Jurkat, Clone E6-1 (cell line): ENCODE results near the gene TMEM183A. TPM values are rescaled to one million over a fixed set of nuclear protein-coding genes. Genes with fewer than 3 reads are reported as not detected.
A peak's percentile ranks its signal among the peaks of the same experiment; 100 is the strongest.

Experiments
- DNase-seq: peaks from one replicate; pipeline ENCODE4 v3.0.0-alpha.2; 2011; ENCODE audit warnings: low read depth, low spot score
- H3K4me3 ChIP-seq: 2 replicates; pipeline ENCODE4 v1.5.1; 2011; ENCODE audit warnings: mild to moderate bottlenecking, low read length, control low read depth, moderate library complexity
- polyA plus RNA-seq: library from polyadenylated mRNA; unstranded; fragments of >200 nt; gene quantifications from one replicate; pipeline ENCODE4 v1.2.1, GENCODE V29; 2012; ENCODE audit warnings: missing spikeins; ENCODE audit not compliant: insufficient read length, insufficient read depth

TMEM183A gene, protein sequence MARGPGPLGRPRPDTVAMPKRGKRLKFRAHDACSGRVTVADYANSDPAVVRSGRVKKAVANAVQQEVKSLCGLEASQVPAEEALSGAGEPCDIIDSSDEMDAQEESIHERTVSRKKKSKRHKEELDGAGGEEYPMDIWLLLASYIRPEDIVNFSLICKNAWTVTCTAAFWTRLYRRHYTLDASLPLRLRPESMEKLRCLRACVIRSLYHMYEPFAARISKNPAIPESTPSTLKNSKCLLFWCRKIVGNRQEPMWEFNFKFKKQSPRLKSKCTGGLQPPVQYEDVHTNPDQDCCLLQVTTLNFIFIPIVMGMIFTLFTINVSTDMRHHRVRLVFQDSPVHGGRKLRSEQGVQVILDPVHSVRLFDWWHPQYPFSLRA
- 74.9 TPM for polyA plus RNA-seq

DNA sequence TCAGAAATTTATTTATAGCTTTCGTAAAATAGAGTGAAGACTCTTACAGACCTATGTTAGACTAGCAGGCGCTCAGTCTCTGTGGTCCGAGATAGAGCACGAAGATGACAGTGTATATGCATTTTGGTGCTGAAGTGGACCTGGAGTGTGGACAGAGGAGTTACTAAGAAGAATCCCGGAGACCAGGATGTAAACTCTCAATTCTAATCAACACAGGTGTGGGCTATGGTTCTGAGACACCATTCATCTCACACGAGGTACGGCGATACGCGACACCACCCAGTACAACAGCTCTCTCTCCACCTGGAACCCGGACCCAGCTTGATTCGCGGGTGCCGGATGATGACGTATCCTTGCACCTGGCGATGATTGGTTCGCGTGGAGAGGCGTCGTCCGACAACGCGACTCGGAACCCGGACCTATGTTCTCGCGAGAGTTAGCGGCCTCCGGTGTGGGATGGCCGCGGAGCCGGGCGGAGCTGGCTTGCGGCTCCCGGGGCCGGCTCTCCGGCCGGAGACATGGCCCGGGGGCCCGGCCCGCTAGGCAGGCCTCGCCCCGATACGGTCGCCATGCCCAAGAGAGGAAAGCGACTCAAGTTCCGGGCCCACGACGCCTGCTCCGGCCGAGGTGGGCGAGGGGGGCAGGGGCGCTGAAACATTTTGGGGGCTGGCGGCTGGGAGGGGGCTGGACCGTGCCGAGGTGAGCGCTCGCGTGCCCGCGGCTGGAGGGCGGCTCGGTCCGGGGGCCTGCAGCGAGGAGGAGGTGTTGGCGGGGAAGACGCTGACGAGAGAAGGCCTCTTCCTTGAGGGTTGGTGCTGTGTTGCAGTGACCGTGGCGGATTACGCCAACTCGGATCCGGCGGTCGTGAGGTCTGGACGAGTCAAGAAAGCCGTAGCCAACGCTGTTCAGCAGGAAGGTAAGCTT is at the start of gene TMEM183A:
Gene TMEM183A, plus strand, starts transcription at position 427 of the 924 bp plus-strand sequence. Its CDS starts 92 bp downstream, at position 519.
- H3K4me3 ChIP-seq, result peak within 1 kb of the TSS; percentile 98
- peak; percentile 95 for DNase-seq

DNA sequence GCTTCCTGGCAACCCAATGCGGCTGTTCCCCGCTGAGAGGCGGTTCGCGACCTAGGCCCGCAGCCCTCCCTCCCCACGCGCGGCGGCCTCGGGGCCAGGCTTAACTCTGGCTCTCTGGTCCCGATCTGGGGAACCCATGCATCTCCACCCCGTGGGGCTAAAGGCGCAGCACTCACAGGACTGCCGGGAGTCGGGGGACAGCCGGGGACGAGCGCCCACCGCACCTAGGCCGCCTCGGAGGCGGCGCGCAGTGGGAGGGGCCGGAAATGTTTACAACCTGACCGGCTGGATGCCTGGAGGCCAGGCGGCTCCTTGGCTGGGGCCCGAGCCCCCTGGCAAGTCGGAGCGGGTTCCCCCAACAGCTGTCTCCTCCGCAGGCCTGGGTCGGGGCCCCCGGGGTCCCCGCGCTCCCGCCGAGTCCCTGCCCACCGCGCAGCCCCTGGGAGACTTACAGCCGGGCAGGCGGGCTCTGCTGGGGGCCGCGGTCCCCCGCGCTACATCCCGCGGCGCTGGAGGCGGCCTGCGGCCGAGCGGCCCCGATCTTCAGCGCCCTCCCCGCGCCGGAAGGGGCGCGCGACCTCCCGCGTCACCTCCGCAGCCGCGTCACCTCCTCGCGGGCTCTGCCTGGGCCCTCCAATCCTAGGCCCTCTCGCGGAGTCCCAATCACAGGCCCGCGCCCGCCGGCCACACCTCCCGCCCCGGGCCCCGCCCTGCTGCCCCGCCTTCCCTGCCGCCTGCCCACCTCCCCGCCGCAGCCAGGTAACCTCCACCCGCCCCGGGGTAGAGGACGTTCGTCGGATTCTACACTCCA is 49.2 kb upstream of the TMEM183A start, which contains the start of gene ADIPOR1:
Gene ADIPOR1, minus strand, starts transcription at position 580 of the 811 bp plus-strand sequence. CDS start 7,242 bp downstream, outside the sequence.
- peak; percentile 77 for DNase-seq
- H3K4me3 ChIP-seq, result peak within 1 kb of the TSS; percentile 90

DNA sequence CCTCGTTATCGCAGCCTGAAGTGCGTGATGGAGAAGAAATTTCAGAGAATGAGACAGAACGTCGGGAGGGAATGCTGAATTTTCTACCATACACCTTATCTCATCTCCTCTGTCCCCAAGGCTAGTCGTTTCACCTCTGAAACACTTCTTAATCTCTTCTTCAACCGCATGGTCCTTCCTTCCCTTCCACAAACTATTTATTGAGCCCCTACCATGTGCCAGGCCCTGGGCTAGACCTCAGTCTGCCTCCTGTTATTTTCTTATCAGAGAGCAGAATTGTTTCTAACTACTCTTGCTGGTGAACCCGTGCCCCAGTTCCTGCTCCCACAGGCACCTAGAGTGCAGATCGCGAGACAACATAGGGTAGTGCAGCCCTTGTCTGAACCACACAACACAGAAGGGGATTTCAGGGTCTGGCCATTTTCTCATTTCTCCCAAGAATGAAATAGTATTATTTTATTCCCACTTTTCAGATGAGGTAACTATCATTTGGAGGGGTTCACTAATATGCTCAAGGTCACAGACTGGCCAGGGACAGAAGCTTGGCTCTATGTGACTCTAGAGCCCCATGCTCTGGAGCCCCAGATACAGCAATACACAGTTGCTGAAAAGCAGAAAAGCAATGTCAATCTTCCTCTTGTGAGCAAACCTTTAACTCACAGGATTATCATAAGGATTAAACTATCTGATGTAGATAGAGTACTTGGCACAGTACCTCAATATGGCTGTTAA is 48.5 kb upstream of the TMEM183A start:
- peak overlapping the region; percentile 55 for H3K4me3 ChIP-seq
- DNase-seq, result no peak

DNA sequence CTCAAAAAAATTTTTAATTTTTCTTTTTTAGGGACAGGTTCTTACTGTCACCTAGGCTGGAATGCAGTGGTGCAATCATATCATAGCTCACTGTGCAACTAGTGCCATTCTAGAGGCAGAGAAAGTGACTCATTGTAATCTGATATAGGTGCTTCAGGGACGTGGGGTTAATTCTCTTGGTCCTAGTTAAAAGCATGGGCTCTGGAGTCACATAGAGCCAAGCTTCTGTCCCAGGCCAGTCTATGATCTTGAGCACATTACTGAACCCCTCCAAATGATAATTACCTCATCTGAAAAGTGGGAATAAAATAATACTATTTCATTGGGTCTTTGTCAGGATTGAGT is 47.9 kb upstream of the TMEM183A start:
- H3K4me3 ChIP-seq, result no peak overlapping the region
- DNase-seq, result no peak

DNA sequence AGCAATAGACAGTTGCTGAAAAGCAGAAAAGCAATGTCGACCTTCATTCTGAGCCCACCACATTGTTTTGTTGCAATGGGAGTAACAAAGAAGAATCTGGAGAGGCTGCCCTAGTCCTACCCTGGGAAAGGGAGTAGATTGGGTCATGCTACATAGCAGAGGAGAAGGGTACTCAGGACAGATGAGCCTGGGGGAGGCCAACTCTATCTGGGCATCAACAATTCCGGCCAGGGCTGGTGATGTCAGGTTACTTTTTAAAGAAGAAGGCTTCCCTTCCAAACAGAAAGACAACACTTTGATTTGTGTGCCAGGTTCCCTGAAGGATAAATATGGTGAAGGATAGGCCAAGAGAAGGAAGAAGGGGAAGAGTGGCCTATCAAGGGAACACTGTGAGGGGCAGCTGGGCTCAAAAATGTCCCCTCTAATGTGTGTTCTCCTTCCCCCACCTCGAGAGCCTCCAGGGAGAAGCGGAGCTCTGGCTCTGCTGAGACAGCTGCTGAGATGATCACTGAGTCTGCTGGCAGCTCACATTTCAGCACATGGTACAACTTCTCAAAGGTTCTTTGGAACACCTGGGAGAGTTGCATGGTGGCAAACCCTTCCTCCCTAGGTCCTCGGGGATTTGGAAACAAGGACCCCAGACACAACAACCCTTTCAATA is 45.8 kb upstream of the TMEM183A start:
- no peak for DNase-seq
- no peak overlapping the region for H3K4me3 ChIP-seq

DNA sequence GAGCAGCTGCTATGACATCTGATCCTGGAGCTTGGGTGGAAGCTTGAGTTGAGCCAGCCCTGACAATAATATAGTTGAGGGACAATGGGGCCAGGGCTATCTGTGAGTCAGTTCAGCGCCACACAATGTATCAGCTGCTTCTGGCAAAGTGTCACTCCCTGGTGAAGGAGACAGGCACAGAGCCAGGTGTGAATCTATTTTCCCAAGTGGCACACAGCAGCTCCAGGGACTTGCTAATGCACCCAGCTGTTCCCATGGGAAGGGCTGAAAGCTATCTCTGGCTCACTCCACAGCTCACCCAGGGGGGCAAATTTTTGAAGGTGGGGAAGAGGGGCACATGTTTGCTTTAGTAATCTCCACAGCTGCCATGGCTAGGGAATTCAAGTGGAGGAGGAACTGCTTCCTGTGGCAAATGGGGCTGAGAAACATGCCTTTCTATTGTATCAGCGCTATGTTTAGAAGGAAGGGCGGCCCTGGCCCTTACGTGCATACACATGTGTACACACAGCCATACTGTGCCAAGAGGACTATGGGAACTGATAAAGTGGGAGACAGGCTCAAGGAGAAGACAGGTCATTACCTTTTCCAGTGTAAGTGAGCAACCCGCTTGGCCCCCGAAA is 42.3 kb upstream of the TMEM183A start:
- no peak overlapping the region for H3K4me3 ChIP-seq
- DNase-seq, result no peak

DNA sequence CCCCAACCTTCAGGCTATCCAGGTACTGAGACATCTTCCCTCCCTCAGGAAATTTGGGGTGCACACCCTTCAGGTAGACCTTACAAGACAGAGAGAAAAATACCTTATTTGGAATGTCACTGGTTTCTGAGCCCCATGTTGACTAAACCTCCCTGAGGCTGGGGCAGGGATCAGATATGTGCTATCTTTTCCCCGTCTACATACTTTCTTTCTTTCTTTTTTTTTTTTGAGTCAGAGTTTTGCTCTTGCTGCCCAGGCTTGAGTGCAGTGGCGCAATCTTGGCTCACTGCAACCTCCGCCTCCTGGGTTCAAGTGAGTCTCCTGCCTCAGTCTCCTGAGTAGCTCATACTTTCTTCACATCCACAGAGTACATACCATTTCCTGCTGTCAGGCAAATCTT is 41.8 kb upstream of the TMEM183A start:
- H3K4me3 ChIP-seq, result no peak overlapping the region

DNA sequence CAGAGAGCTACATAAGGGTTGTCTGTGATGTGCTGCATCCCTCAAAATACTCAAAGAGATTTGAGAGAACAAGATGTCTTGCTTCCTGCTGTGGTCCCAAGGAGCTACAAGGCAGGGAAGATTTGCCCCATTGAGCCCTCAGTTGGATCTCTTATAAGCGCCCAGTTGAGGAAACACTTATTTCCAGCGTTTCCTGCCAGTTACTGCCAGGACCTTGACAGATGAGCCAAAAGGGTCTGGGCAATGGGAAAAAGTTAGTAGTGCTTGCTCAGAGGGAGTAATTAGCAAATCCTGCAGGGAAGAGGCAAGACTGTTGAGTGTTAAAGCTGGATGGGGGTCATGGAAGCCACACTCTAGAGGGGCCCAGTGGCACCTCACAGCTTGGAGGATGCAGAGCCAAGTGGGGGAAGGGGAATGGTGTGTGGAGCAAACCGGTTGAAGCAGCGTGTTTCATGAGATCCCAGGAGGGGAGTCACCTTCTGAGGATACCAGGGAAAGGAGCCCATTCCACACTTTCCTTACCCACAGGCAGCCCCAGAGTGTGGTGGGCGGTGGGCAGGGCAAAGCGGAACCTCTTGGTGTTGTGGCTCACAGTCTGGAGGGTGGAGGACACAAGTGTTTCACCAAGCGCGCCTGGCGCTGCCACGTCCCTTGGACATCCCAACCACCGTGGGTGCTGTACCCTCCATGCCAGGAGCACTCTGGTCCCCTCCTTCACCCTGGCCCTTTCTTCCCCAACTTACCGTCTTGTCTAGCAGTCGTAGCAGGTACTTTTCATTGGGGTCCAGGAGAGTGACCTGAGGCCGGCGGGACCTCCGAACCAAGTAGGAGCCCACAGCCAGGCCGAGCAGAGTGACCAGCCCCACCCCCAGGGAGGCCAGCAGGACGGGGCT is 40.9 kb upstream of the TMEM183A start:
- no peak for DNase-seq
- peak overlapping the region; percentile 87 for H3K4me3 ChIP-seq

More for the DNA sequence above, 41.8 kb upstream of the TMEM183A start:
- no peak for DNase-seq

DNA sequence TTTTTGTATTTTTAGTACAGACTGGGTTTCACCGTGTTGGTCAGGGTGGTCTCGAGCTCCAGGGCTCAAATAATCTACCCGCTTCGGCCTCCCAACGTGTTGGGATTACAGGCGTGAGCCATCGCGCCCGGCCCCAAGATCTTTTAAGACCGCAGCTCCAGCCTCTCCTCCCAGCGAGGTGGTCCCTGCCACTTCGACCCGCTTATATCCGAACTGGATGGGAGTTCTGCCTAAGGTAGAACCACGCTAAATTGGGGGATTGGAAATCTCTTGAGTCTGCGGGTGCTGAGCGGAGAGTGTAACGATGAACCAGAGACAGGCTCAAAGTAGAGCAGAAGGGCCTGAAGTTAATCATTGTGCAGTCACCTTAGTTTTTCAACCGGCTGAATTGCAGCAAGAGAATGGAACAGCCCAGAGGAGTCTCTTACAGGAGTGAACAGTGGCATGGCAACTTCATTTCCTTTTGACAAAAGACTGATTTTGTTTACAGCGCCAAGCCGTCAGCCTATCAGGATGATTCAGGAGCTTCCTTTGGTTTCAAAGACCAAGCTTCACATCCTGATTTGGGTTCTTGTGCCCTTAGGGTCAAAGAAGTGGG is 39.4 kb upstream of the TMEM183A start:
- peak overlapping the region; percentile 68 for H3K4me3 ChIP-seq
- peak; percentile 64 for DNase-seq

DNA sequence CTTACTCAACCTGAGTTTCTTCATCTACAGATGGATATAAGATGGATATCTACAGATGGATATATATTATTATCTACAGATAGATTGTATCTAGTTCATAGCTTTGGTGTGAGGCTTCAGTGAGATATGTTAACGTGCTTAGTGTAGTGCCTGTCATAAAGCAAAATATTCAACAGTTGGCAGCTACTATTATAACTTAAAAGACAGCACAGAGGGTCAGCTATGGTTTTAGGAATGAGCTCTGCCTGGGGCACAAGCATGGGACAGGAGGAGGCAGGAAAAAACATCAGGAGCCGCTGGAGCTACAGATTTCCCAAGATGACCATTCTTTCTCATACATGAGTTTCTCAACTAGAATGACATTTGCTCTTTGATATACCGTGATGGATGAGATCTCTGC is 38.8 kb upstream of the TMEM183A start:
- no peak for DNase-seq
- H3K4me3 ChIP-seq, result peak overlapping the region; percentile 68

DNA sequence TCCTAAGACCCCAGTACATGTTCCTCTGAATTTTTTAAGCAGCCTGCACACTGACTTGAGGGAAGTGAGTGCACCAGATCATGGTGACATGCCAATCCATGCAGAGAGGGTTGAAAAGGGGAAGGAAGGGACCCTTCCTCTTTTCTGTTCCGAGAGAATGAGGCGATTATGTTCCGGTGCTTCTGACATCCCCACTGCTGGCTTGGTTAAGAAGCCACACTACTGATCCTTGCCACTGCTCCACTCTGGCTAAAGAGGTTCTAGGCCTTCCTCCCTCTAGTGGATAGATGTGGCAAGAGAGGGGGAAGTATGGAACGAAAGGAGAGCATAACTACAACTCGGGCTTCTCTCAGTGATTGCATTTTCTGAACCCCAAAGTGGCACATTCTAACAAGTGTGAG is 38.3 kb upstream of the TMEM183A start:
- no peak overlapping the region for H3K4me3 ChIP-seq
- DNase-seq, result peak; percentile 83

DNA sequence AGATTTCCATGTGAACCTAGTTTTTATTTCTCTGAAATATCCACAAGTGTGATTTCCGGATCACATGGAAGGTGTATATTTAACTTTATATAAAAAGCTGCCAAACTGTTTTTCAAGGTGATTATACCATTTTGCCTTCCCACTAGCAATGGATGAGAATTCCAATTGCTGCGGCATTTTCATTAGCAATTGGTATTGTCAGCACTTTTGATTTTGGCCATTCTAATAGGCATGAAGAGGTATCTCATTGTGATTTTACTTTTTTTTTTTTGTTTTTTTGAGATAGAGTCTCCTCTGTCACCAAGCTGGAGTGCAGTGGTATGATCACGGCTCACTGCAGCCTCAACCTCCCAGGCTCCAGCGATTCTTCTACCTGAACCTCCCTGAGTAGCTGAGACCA is 35.1 kb upstream of the TMEM183A start:
- H3K4me3 ChIP-seq, result no peak overlapping the region
- no peak for DNase-seq

DNA sequence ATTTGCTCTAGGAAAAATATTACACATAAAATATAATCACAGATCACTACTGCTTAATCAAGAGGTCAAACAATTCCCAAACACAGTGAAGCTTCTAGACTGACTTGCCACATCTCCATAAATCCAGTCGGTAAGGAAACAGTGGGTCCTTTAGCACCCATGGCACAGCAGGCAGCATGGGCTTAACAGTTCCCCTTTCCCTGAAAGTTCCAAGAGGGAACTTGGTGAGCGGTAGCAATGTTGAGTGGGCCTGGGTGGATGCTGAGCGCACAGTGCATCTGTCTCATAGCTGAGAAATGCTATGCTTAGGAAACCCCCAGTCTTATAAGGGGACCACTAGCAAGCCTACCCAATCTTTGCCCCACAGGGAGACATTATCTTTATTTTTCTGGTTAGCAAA is 32.3 kb upstream of the TMEM183A start:
- no peak for DNase-seq
- no peak overlapping the region for H3K4me3 ChIP-seq

DNA sequence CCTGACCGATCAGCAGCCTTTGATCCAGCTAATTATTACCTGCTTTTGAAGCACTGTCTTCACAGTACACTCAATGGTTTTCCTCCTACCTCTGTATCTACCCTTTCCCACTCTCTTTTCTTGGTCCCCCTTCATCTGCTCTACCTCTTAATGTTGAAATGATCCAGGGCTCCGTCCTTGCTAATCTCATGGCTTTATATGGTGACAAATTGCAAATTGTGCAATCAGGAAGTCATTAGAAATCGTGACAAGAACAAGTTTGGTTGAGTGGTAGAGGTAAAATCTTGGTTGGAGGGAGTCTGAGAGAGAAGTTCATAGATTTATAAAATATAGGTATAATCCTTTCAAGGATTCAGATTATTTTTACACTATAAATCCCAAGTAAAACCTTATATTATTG is 30.5 kb upstream of the TMEM183A start:
- DNase-seq, result no peak

DNA sequence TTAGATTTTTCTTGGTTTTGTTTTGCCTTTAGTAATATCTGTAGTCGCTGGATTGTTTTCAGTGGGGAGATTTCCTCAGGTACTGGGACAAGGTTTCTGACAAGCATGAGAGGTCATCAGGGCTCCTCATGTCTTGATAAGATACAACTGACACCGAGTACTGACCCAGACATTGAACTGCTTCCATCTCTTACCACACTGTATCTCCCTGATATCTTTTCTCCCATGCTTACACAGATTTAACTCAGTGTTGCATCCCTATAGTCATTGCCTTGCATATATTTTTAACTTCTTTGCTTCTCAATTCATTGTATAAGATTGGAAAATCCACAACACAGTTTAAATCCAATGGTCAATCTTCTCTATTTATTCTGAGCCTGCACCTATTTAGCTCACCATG is 27.7 kb upstream of the TMEM183A start:
- H3K4me3 ChIP-seq, result no peak overlapping the region
- no peak for DNase-seq

More for the DNA sequence above, 30.5 kb upstream of the TMEM183A start:
- no peak overlapping the region for H3K4me3 ChIP-seq

DNA sequence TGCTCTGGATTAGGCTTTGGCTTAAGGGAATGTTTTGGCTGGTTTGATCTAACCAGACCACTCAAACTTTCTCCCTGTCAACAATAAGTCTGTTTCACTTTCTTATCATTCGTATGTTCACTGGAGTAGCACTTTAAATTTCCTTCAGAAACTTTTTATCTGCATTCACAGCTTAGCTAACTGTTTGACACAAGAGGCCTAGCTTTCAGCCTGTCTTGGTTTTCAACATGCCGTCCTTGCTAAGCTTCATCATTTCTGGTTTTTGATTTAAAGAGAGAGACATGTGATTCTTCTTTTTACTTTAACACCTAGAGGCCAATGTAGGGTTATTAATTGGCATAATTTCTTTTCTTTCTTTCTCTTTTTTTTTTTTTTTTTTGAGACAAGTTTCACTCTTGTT is 25.2 kb upstream of the TMEM183A start:
- no peak for DNase-seq
- H3K4me3 ChIP-seq, result no peak overlapping the region
